H1 (cell line): ENCODE results near the gene RABL6. TPM values are rescaled to one million over a fixed set of nuclear protein-coding genes. Genes with fewer than 3 reads are reported as not detected.

Experiments
- CTCF ChIA-PET: fragments of 300-600 bp; sonication (Branson Sonifier 250); formaldehyde crosslinking; loops from one replicate; lab custom pipeline; 2021; ENCODE audit not compliant: partially characterized antibody; lab: Charles Lee
- POLR2A ChIA-PET: fragments of 300-600 bp; sonication (Branson Sonifier 250); formaldehyde crosslinking; loops from one replicate; lab custom pipeline; 2021; ENCODE audit warnings: inconsistent platforms; ENCODE audit not compliant: partially characterized antibody; lab: Charles Lee
- DNase-seq, 2 experiments: peaks; one replicate each; pipeline versions ENCODE4 v3.0.0 to v3.0.0-alpha.2; 2010 to 2022; ENCODE audit warnings: low spot score in 2 of 2, low read depth in 1 of 2, mixed read lengths in 1 of 2
- FAIRE-seq: peaks from 2 replicates; lab custom pipeline; 2011; peaks lifted over from hg19 to GRCh38; lab: Jason Lieb, UNC
- H2AFZ ChIP-seq: 2 replicates; pipeline ENCODE4 v1.8.1; 2012; ENCODE audit warnings: low read length, inconsistent platforms
- H2AK5ac ChIP-seq: 2 replicates; pipeline ENCODE4 v1.6.1; 2013; ENCODE audit warnings: low read depth, low read length
- H2BK120ac ChIP-seq: replicated peaks from 2 replicates; pipeline ENCODE3; 2013; ENCODE audit warnings: low read depth, low read length, inconsistent platforms
- H2BK12ac ChIP-seq: 2 replicates; pipeline ENCODE4 v1.6.1; 2013; ENCODE audit warnings: low read depth, low read length
- H2BK15ac ChIP-seq: 2 replicates; pipeline ENCODE4 v1.6.1; 2013; ENCODE audit warnings: low read length
- H2BK20ac ChIP-seq: 2 replicates; pipeline ENCODE4 v1.6.1; 2013; ENCODE audit warnings: low read length
- H2BK5ac ChIP-seq: 2 replicates; pipeline ENCODE4 v1.6.1; 2013; ENCODE audit warnings: low read depth, low read length
- H3K14ac ChIP-seq: 2 replicates; pipeline ENCODE4 v1.6.1; 2013; ENCODE audit warnings: inconsistent platforms; ENCODE audit not compliant: insufficient read length
- H3K18ac ChIP-seq: 2 replicates; pipeline ENCODE4 v1.6.1; 2013; ENCODE audit warnings: low read length; ENCODE audit errors: extremely low read depth
- H3K23ac ChIP-seq: 2 replicates; pipeline ENCODE4 v1.6.1; 2013; ENCODE audit warnings: inconsistent platforms; ENCODE audit not compliant: insufficient read length
- H3K23me2 ChIP-seq: 2 replicates; pipeline ENCODE4 v1.6.1; 2013; ENCODE audit warnings: low read depth, low read length
- H3K27ac ChIP-seq: 2 replicates; pipeline ENCODE4 v1.6.1; 2011; ENCODE audit warnings: low read depth, low read length, inconsistent platforms
- H3K27me3 ChIP-seq, 4 experiments: replicated peaks in 1 of 4; 1 replicate in 1 of 4; 2 replicates in 3 of 4; pipeline versions ENCODE4 v1.6.1 to v1.8.1; 2011 to 2013; ENCODE audit warnings: low read length in 3 of 4, mild to moderate bottlenecking in 3 of 4, inconsistent platforms in 2 of 4, mixed read lengths in 2 of 4, moderate library complexity in 1 of 4; ENCODE audit not compliant: control insufficient read depth in 3 of 4, insufficient read depth in 3 of 4; ENCODE audit errors: extremely low read depth in 1 of 4
- H3K36me3 ChIP-seq, 4 experiments: 2 replicates each; pipeline versions ENCODE4 v1.6.1 to v1.8.1; 2011 to 2013; ENCODE audit warnings: mild to moderate bottlenecking in 4 of 4, low read length in 3 of 4, moderate library complexity in 2 of 4, control low read depth in 1 of 4, inconsistent platforms in 1 of 4; ENCODE audit not compliant: insufficient read depth in 4 of 4, control insufficient read depth in 2 of 4
- H3K4ac ChIP-seq: replicated peaks from 2 replicates; pipeline ENCODE3; 2013; ENCODE audit warnings: low read length, low read depth, mixed read lengths, inconsistent platforms; ENCODE audit not compliant: insufficient read length
- H3K4me1 ChIP-seq, 4 experiments: replicated peaks in 1 of 4; 1 replicate in 1 of 4; 2 replicates in 3 of 4; pipeline versions ENCODE4 v1.6.1 to v1.8.1; 2011 to 2013; ENCODE audit warnings: low read length in 3 of 4, inconsistent platforms in 2 of 4, mixed read lengths in 1 of 4; ENCODE audit not compliant: insufficient read depth in 4 of 4, control insufficient read depth in 3 of 4
- H3K4me2 ChIP-seq, 2 experiments: 2 replicates each; pipeline versions ENCODE4 v1.6.1 to v1.8.1; 2011 to 2013; ENCODE audit warnings: low read depth in 2 of 2, low read length in 2 of 2, control low read depth in 1 of 2, inconsistent platforms in 1 of 2, mild to moderate bottlenecking in 1 of 2; ENCODE audit not compliant: insufficient read depth in 1 of 2
- H3K4me3 ChIP-seq, 4 experiments: fragments of 200-600, 300-600 bp in 1 of 4; sonication (generic), shearing (Covaris generic), sonication (Bioruptor Twin) in 1 of 4; 2 replicates each; pipeline versions ENCODE4 v1.5.1 to v1.8.1; 2011 to 2016; ENCODE audit warnings: low read length in 4 of 4, low read depth in 3 of 4, control low read depth in 2 of 4, inconsistent platforms in 2 of 4, mild to moderate bottlenecking in 2 of 4, mixed read lengths in 1 of 4, moderate library complexity in 1 of 4; ENCODE audit not compliant: insufficient read depth in 2 of 4; ENCODE audit errors: extremely low read depth in 1 of 4
- H3K56ac ChIP-seq: replicated peaks from 2 replicates; pipeline ENCODE3; 2013; ENCODE audit warnings: low read depth, mild to moderate bottlenecking, mixed read lengths, low read length, inconsistent platforms; ENCODE audit not compliant: insufficient read length
- H3K79me1 ChIP-seq: 2 replicates; pipeline ENCODE4 v1.6.1; 2013; ENCODE audit warnings: low read depth, low read length, control low read depth
- H3K79me2 ChIP-seq, 2 experiments: 2 replicates each; pipeline versions ENCODE4 v1.6.1 to v1.8.1; 2012 to 2013; ENCODE audit warnings: low read length in 2 of 2, mild to moderate bottlenecking in 2 of 2, inconsistent platforms in 1 of 2; ENCODE audit not compliant: insufficient read depth in 2 of 2, control insufficient read depth in 1 of 2
- H3K9ac ChIP-seq, 4 experiments: replicated peaks in 1 of 4; 1 replicate in 1 of 4; 2 replicates in 3 of 4; pipeline versions ENCODE4 v1.6.1 to v1.8.1; 2011 to 2013; ENCODE audit warnings: low read depth in 3 of 4, low read length in 3 of 4, control low read depth in 2 of 4, mild to moderate bottlenecking in 2 of 4, moderate library complexity in 2 of 4, inconsistent platforms in 1 of 4; ENCODE audit errors: extremely low read depth in 1 of 4
- H3K9me3 ChIP-seq, 2 experiments: 2 replicates each; pipeline versions ENCODE4 v1.6.1 to v1.8.1; 2012 to 2013; ENCODE audit warnings: mild to moderate bottlenecking in 2 of 2, moderate library complexity in 2 of 2, control low read depth in 1 of 2, inconsistent platforms in 1 of 2, low read depth in 1 of 2, low read length in 1 of 2, mixed read lengths in 1 of 2; ENCODE audit not compliant: insufficient read depth in 2 of 2
- H4K20me1 ChIP-seq, 2 experiments: replicated peaks in 1 of 2; 2 replicates each; pipeline versions ENCODE3 to v1.8.1; 2011 to 2013; ENCODE audit warnings: inconsistent platforms in 2 of 2, low read length in 2 of 2, mild to moderate bottlenecking in 1 of 2; ENCODE audit not compliant: insufficient read depth in 2 of 2, control insufficient read depth in 1 of 2
- H4K5ac ChIP-seq: 2 replicates; pipeline ENCODE4 v1.6.1; 2013; ENCODE audit warnings: low read length, low read depth, mixed read lengths, inconsistent platforms; ENCODE audit not compliant: insufficient read length
- H4K8ac ChIP-seq: 2 replicates; pipeline ENCODE4 v1.8.0; 2013; ENCODE audit warnings: mild to moderate bottlenecking, moderate library complexity, low read length, inconsistent platforms; ENCODE audit not compliant: insufficient read depth; ENCODE audit errors: extremely low read depth
- H4K91ac ChIP-seq: replicated peaks from 2 replicates; pipeline ENCODE3; 2013; ENCODE audit warnings: low read length, mixed read lengths, inconsistent platforms; ENCODE audit not compliant: insufficient read length
- ASH2L ChIP-seq: fragments of 200-600, 300-600 bp; sonication (generic); IDR thresholded peaks from one replicate; pipeline ENCODE4 v1.7.1; 2017; ENCODE audit warnings: low read length
- ATF3 ChIP-seq: IDR thresholded peaks from 2 replicates; pipeline ENCODE4 v1.6.1; 2011; ENCODE audit warnings: low read depth, mild to moderate bottlenecking, low read length; ENCODE audit not compliant: insufficient read depth
- BACH1 ChIP-seq: IDR thresholded peaks from 2 replicates; pipeline ENCODE4 v1.6.1; 2012; ENCODE audit warnings: low read length, improper control_type of control experiment
- BCL11A ChIP-seq, 2 experiments: IDR thresholded peaks; one replicate each; pipeline ENCODE4 v1.6.1; 2011; ENCODE audit warnings: low read depth in 2 of 2, low read length in 2 of 2, mild to moderate bottlenecking in 2 of 2
- CREB1 ChIP-seq: IDR thresholded peaks from 2 replicates; pipeline ENCODE4 v1.6.1; 2012; ENCODE audit warnings: inconsistent platforms
- EZH2 ChIP-seq: fragments of 200-600 bp; sonication (generic); IDR thresholded peaks from 2 replicates; pipeline ENCODE4 v1.7.1; 2012; ENCODE audit warnings: low read depth, mild to moderate bottlenecking, moderate library complexity, low read length, inconsistent platforms; ENCODE audit not compliant: severe bottlenecking
- FOSL1 ChIP-seq: IDR thresholded peaks from 2 replicates; pipeline ENCODE4 v1.6.1; 2011; ENCODE audit warnings: mild to moderate bottlenecking, low read depth, low read length, moderate library complexity; ENCODE audit not compliant: insufficient read depth
- KDM4A ChIP-seq: IDR thresholded peaks from one replicate; pipeline ENCODE4 v1.7.1; 2012; ENCODE audit warnings: low read depth, mild to moderate bottlenecking, moderate library complexity, low read length, inconsistent platforms; ENCODE audit not compliant: severe bottlenecking
- PHF8 ChIP-seq: fragments of 200-600 bp; sonication (generic); conservative IDR thresholded peaks from 2 replicates; pipeline ENCODE4 v1.7.1; 2012; ENCODE audit warnings: low read depth, mild to moderate bottlenecking, inconsistent platforms, low read length, moderate library complexity
- POLR2A ChIP-seq, 2 experiments: IDR thresholded peaks; 1 replicate in 1 of 2; 2 replicates in 1 of 2; pipeline ENCODE4 v1.6.1; 2011; ENCODE audit warnings: low read depth in 2 of 2, low read length in 2 of 2, mild to moderate bottlenecking in 2 of 2; ENCODE audit errors: control extremely low read depth in 1 of 2
- POLR2AphosphoS5 ChIP-seq: IDR thresholded peaks from 2 replicates; pipeline ENCODE4 v1.6.1; 2011; ENCODE audit warnings: low read depth, low read length
- SRF ChIP-seq: IDR thresholded peaks from 2 replicates; pipeline ENCODE4 v1.6.1; 2011; ENCODE audit warnings: mild to moderate bottlenecking, low read depth, low read length, moderate library complexity
- SUZ12 ChIP-seq: fragments of 200-600 bp; sonication (generic); IDR thresholded peaks from 2 replicates; pipeline ENCODE4 v1.6.1; 2012; ENCODE audit warnings: mild to moderate bottlenecking, inconsistent platforms, low read length, moderate library complexity, mixed read lengths
- TAF1 ChIP-seq: IDR thresholded peaks from 2 replicates; pipeline ENCODE4 v1.6.1; 2011; ENCODE audit warnings: mild to moderate bottlenecking, low read depth, low read length
- ZNF274 ChIP-seq: IDR thresholded peaks from 2 replicates; pipeline ENCODE4 v1.7.0; 2012; ENCODE audit warnings: low read length, borderline replicate concordance; ENCODE audit errors: extremely low read depth
- whole genome bisulfite sequencing, 2 experiments: shearing (Covaris generic) in 1 of 2; methylation state at CpG; one replicate each; pipeline versions ENCODE4 v1.1.6 to v1.1.7; 2013 to 2015; ENCODE audit warnings: low lambda C conversion rate in 2 of 2, mixed read lengths in 2 of 2, inconsistent platforms in 1 of 2, low coverage in 1 of 2, missing lambda C conversion rate in 1 of 2; ENCODE audit not compliant: insufficient replicate concordance in 2 of 2, insufficient coverage in 1 of 2, insufficient read length in 1 of 2; ENCODE audit errors: extremely low coverage in 1 of 2, missing lambda C conversion rate in 1 of 2; 5-methylcytosine and 5-hydroxymethylcytosine counted together
- polyA plus RNA-seq, 7 experiments: library from polyadenylated mRNA; depleted of rRNA in 3 of 7; stranded (reverse) in 5 of 7; unstranded in 2 of 7; fragments of >200 nt in 5 of 7; fragments of 200-250 nt in 2 of 7; gene quantifications; 1 replicate in 5 of 7; 2 replicates in 1 of 7; 4 replicates in 1 of 7; pipeline versions ENCODE4 v1.2.1 to v1.2.3, GENCODE V29; 2011 to 2013; ENCODE audit warnings: missing spikeins in 2 of 7, mixed read lengths in 2 of 7
- total RNA-seq: library from RNA; stranded (reverse); fragmentation: NEBNext Ultra II Directional; extraction: Animal tissue kit (Norgen Biotek cat#: 25700); gene quantifications from 2 replicates; pipeline ENCODE4 v1.2.1, GENCODE V29; 2021

Gene RABL6
- total and polyA plus RNA-seq, 2 of the 8 experiments (the other 6 are each of a cell fraction or from before 2014, with no cell fraction given): 70.1 to 130 TPM

- no peak overlapping the region for H3K18ac ChIP-seq
- peaks cover 10% of the 10 kb centered on the region for H3K79me1 ChIP-seq
- H2BK12ac ChIP-seq: no peak overlapping the region
- ChIA-PET POLR2A (interaction anchor here (1.0 to 3.5 kb wide), 5 partner anchors 9 to 20 kb away, joined by 3 to 12 read pairs (median 5); no protein-coding TSS in a partner anchor), CTCF (interaction anchor here (0.8 to 1.1 kb wide), 2 partner anchors 25 to 26 kb away, joined by 3 to 4 read pairs; partner anchors contain the start of gene AJM1)
- TF ChIP-seq POLR2A (IDR thresholded peaks at IDR 0.05; ENCODE audit: control extremely low read depth in 1 of 2, low read depth in 2 of 2, low read length in 2 of 2): no peak
- TF ChIP-seq EZH2: no peak
- TF ChIP-seq KDM4A: no peak
- no peak for TF ChIP-seq ATF3
- TF ChIP-seq ZNF274: no peak
- no peak for TF ChIP-seq SRF
- no peak for TF ChIP-seq BACH1
- TF ChIP-seq ASH2L: no peak
- TF ChIP-seq POLR2AphosphoS5: no peak
- TF ChIP-seq CREB1: no peak
- TF ChIP-seq BCL11A (IDR thresholded peaks at IDR 0.05; ENCODE audit: low read depth in 2 of 2, low read length in 2 of 2): no peak
- TF ChIP-seq SUZ12: no peak
- TF ChIP-seq TAF1: no peak
- no peak for TF ChIP-seq PHF8
- no peak for TF ChIP-seq FOSL1
- H3K9me3 ChIP-seq: peaks cover 29 to 33% of the 10 kb centered on the region in 2 experiments
- no peak overlapping the region for H3K27ac ChIP-seq
- no peak overlapping the region for H3K4me3 ChIP-seq
- H2BK15ac ChIP-seq: no peak overlapping the region
- no peak overlapping the region for H4K5ac ChIP-seq
- no peak overlapping the region for H3K9ac ChIP-seq
- H3K4me2 ChIP-seq: no peak overlapping the region
- FAIRE-seq: no peak
- no peak overlapping the region for H3K23ac ChIP-seq
- H3K4ac ChIP-seq: no peak overlapping the region
- H3K27me3 ChIP-seq: no peaks in the 10 kb centered on the region
- H2AK5ac ChIP-seq: no peak overlapping the region
- H3K4me1 ChIP-seq: peaks cover 0 to 6% (median 5%) of the 10 kb centered on the region in 4 experiments; a peak in 5 of 7 replicates
- H3K14ac ChIP-seq: no peak overlapping the region
- H4K91ac ChIP-seq: no peak overlapping the region
- no peak overlapping the region for H3K56ac ChIP-seq
- 95% methylated on average over 18 of the region's 18 CpGs; no CpG with 5 or more reads in 1 of the 2 experiments for WGBS, 2 experiments
- H2BK120ac ChIP-seq: no peak overlapping the region
- peaks cover 7 to 17% of the 10 kb centered on the region in 2 experiments for H4K20me1 ChIP-seq
- no peak overlapping the region for H2BK20ac ChIP-seq
- H3K79me2 ChIP-seq: peaks cover 5 to 17% of the 10 kb centered on the region in 2 experiments; a peak in 3 of 4 replicates
- DNase-seq: no peak
- H3K23me2 ChIP-seq: peaks cover 5% of the 10 kb centered on the region; the same call in 1 of the 2 replicates
- H2BK5ac ChIP-seq: no peak overlapping the region
- H4K8ac ChIP-seq: no peak overlapping the region
- H2AFZ ChIP-seq: no peak overlapping the region
- peaks cover 7 to 15% (median 11%) of the 10 kb centered on the region in 4 experiments for H3K36me3 ChIP-seq
These were observed 60.2 kb downstream of the RABL6 start for GRCh38 chr9:136867917-136868316.
